NOMO-1 (cell line): Measurements from ENCODE around the gene SLC35A2.
"Not testable (repeated sequence)": the region's sequence is repeated elsewhere in the genome, so short reads cannot be mapped to it uniquely, and the experiment has no call there.

ENCODE experiments used
- DNase-seq, 2 experiments: peaks; one replicate each; lab custom pipeline; 2025; ENCODE audit not compliant: unreplicated experiment in 2 of 2; lab: John Stamatoyannopoulos, UW

The SLC35A2 gene

GRCh38 chrX:48854121-48854804, 57.2 kb downstream of the SLC35A2 start:
- DNase-seq, result not testable (repeated sequence)

GRCh38 chrX:48853494-48853893, 58.0 kb downstream of the SLC35A2 start:
- DNase-seq, result not testable (repeated sequence)
